ENCODE measurements around the gene EML5. TPM values are rescaled to one million over a fixed set of nuclear protein-coding genes. Genes with fewer than 3 reads are reported as not detected.

Gene EML5
- total and polyA plus RNA-seq, 2 experiments from 2014 or later: 0.18 to 1.6 TPM

DNA sequence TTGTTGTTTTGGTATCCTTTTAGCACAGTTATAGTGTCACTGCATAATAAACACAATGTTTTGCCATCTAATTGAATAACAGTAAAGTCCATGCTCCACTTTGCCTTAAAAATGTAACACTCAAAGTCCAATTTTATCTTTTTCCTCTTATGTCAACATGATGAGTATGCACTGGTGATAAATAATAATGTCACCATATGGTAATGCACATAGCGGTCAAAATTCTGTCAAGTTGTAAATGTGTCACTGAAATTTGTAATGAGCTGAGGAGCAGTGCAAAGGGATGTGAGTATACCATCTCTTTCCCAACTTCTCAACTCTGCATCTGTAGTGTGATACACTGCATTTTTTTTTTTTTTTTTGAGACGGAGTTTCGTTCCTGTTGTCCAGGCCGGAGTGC is 65.7 kb downstream of the EML5 start (continued):
- TF ChIP-seq ZNF462 (CRISPR knock-in tag; IDR thresholded peaks at IDR 0.05): no peak
- TF ChIP-seq ETS1 (IDR thresholded peaks at IDR 0.05): no peak
- no peak for TF ChIP-seq POLR2AphosphoS5 (IDR thresholded peaks at IDR 0.05; ENCODE audit: low read depth)
- TF ChIP-seq NANOG (IDR thresholded peaks at IDR 0.05; ENCODE audit: borderline replicate concordance): no peak
- no peak for TF ChIP-seq JUNB (IDR thresholded peaks at IDR 0.05; ENCODE audit: unreplicated experiment)
- TF ChIP-seq, protein P1, sequence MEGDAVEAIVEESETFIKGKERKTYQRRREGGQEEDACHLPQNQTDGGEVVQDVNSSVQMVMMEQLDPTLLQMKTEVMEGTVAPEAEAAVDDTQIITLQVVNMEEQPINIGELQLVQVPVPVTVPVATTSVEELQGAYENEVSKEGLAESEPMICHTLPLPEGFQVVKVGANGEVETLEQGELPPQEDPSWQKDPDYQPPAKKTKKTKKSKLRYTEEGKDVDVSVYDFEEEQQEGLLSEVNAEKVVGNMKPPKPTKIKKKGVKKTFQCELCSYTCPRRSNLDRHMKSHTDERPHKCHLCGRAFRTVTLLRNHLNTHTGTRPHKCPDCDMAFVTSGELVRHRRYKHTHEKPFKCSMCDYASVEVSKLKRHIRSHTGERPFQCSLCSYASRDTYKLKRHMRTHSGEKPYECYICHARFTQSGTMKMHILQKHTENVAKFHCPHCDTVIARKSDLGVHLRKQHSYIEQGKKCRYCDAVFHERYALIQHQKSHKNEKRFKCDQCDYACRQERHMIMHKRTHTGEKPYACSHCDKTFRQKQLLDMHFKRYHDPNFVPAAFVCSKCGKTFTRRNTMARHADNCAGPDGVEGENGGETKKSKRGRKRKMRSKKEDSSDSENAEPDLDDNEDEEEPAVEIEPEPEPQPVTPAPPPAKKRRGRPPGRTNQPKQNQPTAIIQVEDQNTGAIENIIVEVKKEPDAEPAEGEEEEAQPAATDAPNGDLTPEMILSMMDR (conservative IDR thresholded peaks at IDR 0.05; ENCODE audit: low read depth in 2 of 2): no peak

DNA sequence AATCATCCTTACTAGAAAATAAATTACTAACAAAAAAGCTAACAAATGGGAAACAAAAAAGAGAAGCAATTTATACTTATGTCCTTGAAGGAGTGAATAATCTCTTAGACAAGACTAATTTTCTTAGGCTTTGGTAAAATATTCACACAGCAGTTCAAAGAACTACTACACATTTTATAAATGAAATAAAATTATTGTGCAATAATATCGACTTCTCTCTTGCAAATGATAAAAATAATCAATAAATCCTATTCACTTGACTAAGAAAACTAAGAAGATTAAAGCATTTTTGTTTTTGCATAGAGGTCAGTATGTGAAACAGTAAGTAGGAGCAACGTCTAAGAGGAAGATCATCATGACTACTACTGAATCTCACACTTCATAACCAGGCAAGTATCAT is 82.0 kb downstream of the EML5 start:
- Histone ChIP-seq H3K4me3 (no peak overlapping the region), H3K4me1 (ENCODE audit: insufficient read depth) (no peaks in the 10 kb centered on the region), H4K20me1 (replicated peaks; ENCODE audit: insufficient read depth) (no peaks in the 10 kb centered on the region), H3K27ac (ENCODE audit: low read depth) (no peak overlapping the region), H3F3A (replicated peaks; ENCODE audit: low read depth) (no peaks in the 10 kb centered on the region), H3K4me2 (no peak overlapping the region), H3K79me2 (replicated peaks; ENCODE audit: insufficient read depth) (no peaks in the 10 kb centered on the region), H3K36me3 (ENCODE audit: insufficient read depth) (no peaks in the 10 kb centered on the region), H3K9me2 (ENCODE audit: insufficient read depth) (no peaks in the 10 kb centered on the region), H2AFZ (no peak overlapping the region), H3K27me3 (ENCODE audit: insufficient read depth) (no peaks in the 10 kb centered on the region)
- no peaks in the 10 kb centered on the region for H3K36me3 Mint-ChIP-seq (ENCODE audit: low read depth)
- H3K9me3 Mint-ChIP-seq: no peaks in the 10 kb centered on the region
- no peak overlapping the region for H3K4me3 Mint-ChIP-seq
- no peaks in the 10 kb centered on the region for H3K27me3 Mint-ChIP-seq (ENCODE audit: insufficient read depth, low read depth, poor library complexity)
- no peak overlapping the region for H3K27ac Mint-ChIP-seq
- ATAC-seq: no peak
- no peak for DNase-seq (ENCODE audit: low spot score)
- H3K4me1 Mint-ChIP-seq: no peaks in the 10 kb centered on the region
- TF ChIP-seq ZNF114 (CRISPR knock-in tag; IDR thresholded peaks at IDR 0.05): no peak
- TF ChIP-seq REST (IDR thresholded peaks at IDR 0.05; ENCODE audit: unreplicated experiment): no peak
- no peak for TF ChIP-seq STAT1 (IDR thresholded peaks at IDR 0.05; ENCODE audit: unreplicated experiment)
- TF ChIP-seq EZH2 (IDR thresholded peaks at IDR 0.05; ENCODE audit: low read depth, unreplicated experiment): no peak
- TF ChIP-seq POLR2AphosphoS5 (IDR thresholded peaks at IDR 0.05; ENCODE audit: low read depth): no peak
- TF ChIP-seq ZNF331 (CRISPR knock-in tag; IDR thresholded peaks at IDR 0.05; ENCODE audit: low read depth): no peak
- TF ChIP-seq JUNB (IDR thresholded peaks at IDR 0.05; ENCODE audit: unreplicated experiment): no peak

Measured in GM23338 (cell line).